Breast epithelium (tissue), 4 donors: ENCODE measurements around the gene LDAH. TPM values are rescaled to one million over a fixed set of nuclear protein-coding genes. Genes with fewer than 3 reads are reported as not detected.

Experiments used
- DNase-seq, 2 donors: peaks; one replicate each; pipeline ENCODE4 v3.0.0-alpha.2; 2019; ENCODE audit warnings: low spot score in 2 of 2
- H3K27ac ChIP-seq, 2 donors: fragments of 200-600 bp; sonication (generic) in 1 of 2; one replicate each; pipeline ENCODE4 v1.5.1; 2016 to 2019; ENCODE audit warnings: mild to moderate bottlenecking in 1 of 2
- H3K27me3 ChIP-seq, 2 donors: fragments of 200-600 bp; sonication (generic) in 1 of 2; one replicate each; pipeline versions ENCODE4 v1.5.1 to v1.6.0; 2017 to 2019; ENCODE audit warnings: control low read depth in 1 of 2, mild to moderate bottlenecking in 1 of 2
- H3K36me3 ChIP-seq: fragments of 200-600 bp; one replicate; pipeline ENCODE4 v1.5.1; 2019
- H3K4me1 ChIP-seq, 2 donors: fragments of 200-600 bp; sonication (generic); one replicate each; pipeline ENCODE4 v1.5.1; 2016 to 2019; ENCODE audit warnings: control low read depth in 1 of 2
- H3K4me3 ChIP-seq, 3 donors: fragments of 200-600 bp; sonication (generic); 1 replicate in 2 of 3; 2 replicates in 1 of 3; pipeline ENCODE4 v1.5.1; 2016 to 2019; ENCODE audit warnings: mild to moderate bottlenecking in 3 of 3, moderate library complexity in 2 of 3
- H3K9me3 ChIP-seq, 2 donors: fragments of 200-600 bp; sonication (generic) in 1 of 2; one replicate each; pipeline ENCODE4 v1.5.1; 2016 to 2019; ENCODE audit warnings: control low read depth in 1 of 2
- POLR2A ChIP-seq: fragments of 450-650 bp; IDR thresholded peaks from one replicate; pipeline ENCODE4 v1.6.1; 2016; ENCODE audit warnings: antibody characterized with exemption, mild to moderate bottlenecking, moderate library complexity
- POLR2AphosphoS5 ChIP-seq, 3 donors: sonication (generic); formaldehyde crosslinking; IDR thresholded peaks; one replicate each; pipeline ENCODE4 v1.6.1; 2017; ENCODE audit warnings: antibody characterized with exemption in 3 of 3
- intact Hi-C: fragments of 100-400 bp; cut with DNase I; formaldehyde crosslinking; loops from one replicate; pipeline ENCODE4 v1.15.1; 2023; ENCODE audit warnings: low total_unique reads
- total RNA-seq, 3 donors: library from RNA; depleted of rRNA; stranded (reverse); fragments of >200 nt; gene quantifications; one replicate each; pipeline ENCODE4 v1.1.0, GENCODE V29; 2016
- TF ChIP-seq, protein P1 (sequence below), 3 donors: fragments of 450-650 bp; IDR thresholded peaks; one replicate each; pipeline ENCODE4 v1.5.1; 2016 to 2017; ENCODE audit warnings: antibody characterized with exemption in 3 of 3, mild to moderate bottlenecking in 3 of 3, moderate library complexity in 3 of 3

The LDAH gene
- total RNA-seq, 3 donors from 2014 or later, result 12.3 to 17.0 (median 12.5) TPM

GRCh38 chr2:20728114-20728758, 94.7 kb downstream of the LDAH start:
- H3K27ac ChIP-seq, result no peak overlapping the region
- no peaks in the 10 kb centered on the region for H3K36me3 ChIP-seq
- TF ChIP-seq POLR2A (no peak), POLR2AphosphoS5 (IDR thresholded peaks at IDR 0.05) (no peak)
- TF ChIP-seq, protein P1, sequence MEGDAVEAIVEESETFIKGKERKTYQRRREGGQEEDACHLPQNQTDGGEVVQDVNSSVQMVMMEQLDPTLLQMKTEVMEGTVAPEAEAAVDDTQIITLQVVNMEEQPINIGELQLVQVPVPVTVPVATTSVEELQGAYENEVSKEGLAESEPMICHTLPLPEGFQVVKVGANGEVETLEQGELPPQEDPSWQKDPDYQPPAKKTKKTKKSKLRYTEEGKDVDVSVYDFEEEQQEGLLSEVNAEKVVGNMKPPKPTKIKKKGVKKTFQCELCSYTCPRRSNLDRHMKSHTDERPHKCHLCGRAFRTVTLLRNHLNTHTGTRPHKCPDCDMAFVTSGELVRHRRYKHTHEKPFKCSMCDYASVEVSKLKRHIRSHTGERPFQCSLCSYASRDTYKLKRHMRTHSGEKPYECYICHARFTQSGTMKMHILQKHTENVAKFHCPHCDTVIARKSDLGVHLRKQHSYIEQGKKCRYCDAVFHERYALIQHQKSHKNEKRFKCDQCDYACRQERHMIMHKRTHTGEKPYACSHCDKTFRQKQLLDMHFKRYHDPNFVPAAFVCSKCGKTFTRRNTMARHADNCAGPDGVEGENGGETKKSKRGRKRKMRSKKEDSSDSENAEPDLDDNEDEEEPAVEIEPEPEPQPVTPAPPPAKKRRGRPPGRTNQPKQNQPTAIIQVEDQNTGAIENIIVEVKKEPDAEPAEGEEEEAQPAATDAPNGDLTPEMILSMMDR (IDR thresholded peaks at IDR 0.05), result no peak
- intact Hi-C loops, result loop anchor here (5.0 kb wide), 1 partner anchor 641 kb away; no protein-coding TSS in a partner anchor
- H3K9me3 ChIP-seq, result no peaks in the 10 kb centered on the region
- no peaks in the 10 kb centered on the region for H3K27me3 ChIP-seq
- no peak overlapping the region for H3K4me3 ChIP-seq
- no peaks in the 10 kb centered on the region for H3K4me1 ChIP-seq
- DNase-seq, result no peak

GRCh38 chr2:20726913-20727312, 96.0 kb downstream of the LDAH start:
- H3K27me3 ChIP-seq, result no peaks in the 10 kb centered on the region
- intact Hi-C loops, result loop anchor here (5.0 kb wide), 1 partner anchor 640 kb away; no protein-coding TSS in a partner anchor
- H3K36me3 ChIP-seq, result no peaks in the 10 kb centered on the region
- no peaks in the 10 kb centered on the region for H3K4me1 ChIP-seq
- H3K27ac ChIP-seq, result no peak overlapping the region
- TF ChIP-seq, protein P1 (IDR thresholded peaks at IDR 0.05), result no peak
- no peak for TF ChIP-seq POLR2A
- no peak for TF ChIP-seq POLR2AphosphoS5 (IDR thresholded peaks at IDR 0.05)
- no peak overlapping the region for H3K4me3 ChIP-seq
- DNase-seq, result no peak
- no peaks in the 10 kb centered on the region for H3K9me3 ChIP-seq

- Histone ChIP-seq H3K9me3 (no peaks in the 10 kb centered on the region), H3K4me1 (no peaks in the 10 kb centered on the region), H3K27ac (no peak overlapping the region), H3K4me3 (no peak overlapping the region), H3K36me3 (no peaks in the 10 kb centered on the region), H3K27me3 (no peaks in the 10 kb centered on the region)
- TF ChIP-seq, protein P1 (IDR thresholded peaks at IDR 0.05), result no peak
- no peak for TF ChIP-seq POLR2A
- no peak for TF ChIP-seq POLR2AphosphoS5 (IDR thresholded peaks at IDR 0.05)
- DNase-seq, result no peak
- intact Hi-C loops, result loop anchor here (5.0 kb wide), 1 partner anchor 638 kb away; no protein-coding TSS in a partner anchor
Observed at GRCh38 chr2:20725782-20726181, 97.1 kb downstream of the LDAH start.

GRCh38 chr2:20724500-20725053, 98.3 kb downstream of the LDAH start:
- TF ChIP-seq POLR2AphosphoS5 (IDR thresholded peaks at IDR 0.05) (no peak), POLR2A (no peak)
- TF ChIP-seq, protein P1 (IDR thresholded peaks at IDR 0.05), result no peak
- H3K27ac ChIP-seq, result no peak overlapping the region
- no peak for DNase-seq
- no peaks in the 10 kb centered on the region for H3K4me1 ChIP-seq
- no peaks in the 10 kb centered on the region for H3K9me3 ChIP-seq
- intact Hi-C loops, result loop anchor here (5.0 kb wide), 1 partner anchor 637 kb away; no protein-coding TSS in a partner anchor
- H3K27me3 ChIP-seq, result no peaks in the 10 kb centered on the region
- H3K4me3 ChIP-seq, result no peak overlapping the region
- no peaks in the 10 kb centered on the region for H3K36me3 ChIP-seq

DNA sequence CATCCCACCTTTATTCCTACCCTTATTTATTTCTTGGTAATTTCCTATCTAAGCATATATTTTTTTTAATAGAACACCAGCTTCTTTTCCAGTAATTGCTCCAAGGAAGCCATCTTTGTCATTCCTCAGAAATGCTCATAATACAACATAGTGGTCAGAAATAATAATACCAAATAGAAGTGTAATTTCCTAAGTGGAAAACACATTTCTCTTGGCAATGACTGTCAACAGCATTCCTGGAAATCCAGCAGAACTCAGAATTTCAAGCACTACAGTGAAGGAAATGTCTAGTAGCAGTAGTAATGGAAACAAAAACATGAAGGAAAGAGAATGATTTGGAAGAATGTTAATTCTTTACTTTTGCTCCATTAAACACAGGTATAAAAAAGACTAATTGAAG, 99.4 kb downstream of the LDAH start:
- H3K36me3 ChIP-seq, result no peaks in the 10 kb centered on the region
- no peak overlapping the region for H3K4me3 ChIP-seq
- no peak overlapping the region for H3K27ac ChIP-seq
- no peaks in the 10 kb centered on the region for H3K9me3 ChIP-seq
- DNase-seq, result no peak
- H3K4me1 ChIP-seq, result no peaks in the 10 kb centered on the region
- intact Hi-C loops, result no loop called here
- no peaks in the 10 kb centered on the region for H3K27me3 ChIP-seq
- TF ChIP-seq, protein P1 (IDR thresholded peaks at IDR 0.05), result no peak
- TF ChIP-seq POLR2A (no peak), POLR2AphosphoS5 (IDR thresholded peaks at IDR 0.05) (no peak)
